GM19452 (cell line): ENCODE measurements around the gene CYTH2.
"Not testable (repeated sequence)": the region's sequence is repeated elsewhere in the genome, so short reads cannot be mapped to it uniquely, and the experiment has no call there.

Experiments used
- ATAC-seq: cut with Tn5 transposase; IDR thresholded peaks from one replicate; pipeline ENCODE4 v1.9.1; 2021; ENCODE audit not compliant: unreplicated experiment

Gene CYTH2

DNA sequence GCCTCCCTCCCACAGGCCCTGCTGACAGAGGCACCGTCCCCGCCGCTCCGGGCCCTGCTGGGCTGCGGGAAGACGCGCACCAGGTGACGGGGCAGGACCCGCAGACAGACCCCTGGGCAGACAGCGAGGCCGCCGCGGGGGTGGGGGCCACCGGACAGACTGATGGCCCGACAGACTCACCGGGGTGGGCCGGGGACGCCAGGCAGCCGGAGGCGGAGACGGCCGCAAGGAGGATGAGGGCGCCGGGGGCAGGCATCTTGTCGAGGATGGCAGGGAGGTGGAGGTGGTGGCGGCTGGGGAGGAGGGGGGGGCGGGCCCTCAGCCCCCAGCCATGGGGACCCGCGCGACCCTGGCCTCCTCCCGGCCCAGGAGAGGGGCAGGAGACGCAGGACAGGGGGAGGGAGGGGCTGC, 42.2 kb downstream of the CYTH2 start:
- ATAC-seq: no peak

DNA sequence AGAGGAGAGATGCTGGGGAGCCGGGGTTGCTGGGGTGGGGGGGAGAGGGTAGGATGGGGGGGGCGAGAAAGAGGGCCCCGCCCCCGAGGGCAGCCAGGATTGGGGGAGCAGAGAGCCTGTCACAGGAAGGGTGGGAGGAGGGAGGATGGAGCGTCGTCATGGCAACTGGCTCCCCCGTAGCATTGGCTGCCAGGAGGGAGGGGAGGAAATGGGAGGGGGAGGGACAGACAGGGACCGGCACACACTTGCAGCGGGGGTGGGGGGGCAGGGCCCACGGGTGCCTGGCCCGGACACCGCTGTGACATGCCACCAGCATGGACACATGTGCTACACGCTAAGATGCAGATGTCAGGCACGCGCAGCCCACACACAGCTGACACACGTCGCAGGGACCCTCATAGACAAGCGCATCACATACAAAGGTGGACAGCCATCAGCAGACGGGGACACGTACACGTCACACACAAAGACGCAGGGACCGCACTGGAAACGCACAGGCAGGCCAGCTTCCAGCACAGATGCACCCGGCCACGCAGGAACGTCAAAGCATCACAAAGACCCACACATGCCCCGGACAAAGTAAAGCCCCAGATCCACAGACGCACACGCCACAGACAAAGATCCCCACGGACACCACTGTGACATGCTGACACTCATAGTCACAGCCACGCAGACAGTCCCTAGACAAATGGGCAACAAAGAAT, 42.8 kb downstream of the CYTH2 start, which contains the start of gene LMTK3:
TSS of gene LMTK3 (minus strand) at position 36 of the 704 bp plus-strand sequence. CDS start 259 bp downstream, outside the sequence.
- ATAC-seq: no peak

DNA sequence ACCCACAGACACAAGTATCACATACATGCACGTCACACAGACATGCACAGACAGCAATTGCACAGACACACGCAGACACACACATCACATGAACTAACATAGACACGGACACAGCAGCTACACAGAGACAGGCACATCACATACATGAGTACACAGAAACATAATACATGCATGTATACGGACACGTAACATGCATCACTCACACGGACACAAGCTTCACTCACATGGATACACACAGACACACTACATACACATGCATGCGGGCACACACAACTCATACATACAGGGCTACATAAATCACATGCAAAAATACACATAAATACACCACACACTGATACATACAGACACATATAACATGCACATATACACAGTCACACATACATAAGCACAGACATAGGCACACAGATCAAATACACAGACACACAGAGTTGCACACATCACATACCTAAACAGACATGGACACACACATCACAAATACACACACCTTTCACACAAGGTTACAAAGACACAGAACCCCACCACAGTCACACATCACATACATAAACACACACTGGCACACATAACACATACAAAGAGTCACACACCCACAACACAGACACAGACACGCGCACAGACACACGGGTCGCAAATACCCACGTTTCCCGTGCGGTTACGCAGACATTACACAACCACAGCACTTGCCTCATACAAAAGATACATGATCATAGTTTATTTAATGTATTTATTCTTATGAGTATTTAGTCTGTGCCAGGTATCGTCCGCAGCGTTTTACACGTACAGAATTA, 43.5 kb downstream of the CYTH2 start:
- ATAC-seq: no peak

DNA sequence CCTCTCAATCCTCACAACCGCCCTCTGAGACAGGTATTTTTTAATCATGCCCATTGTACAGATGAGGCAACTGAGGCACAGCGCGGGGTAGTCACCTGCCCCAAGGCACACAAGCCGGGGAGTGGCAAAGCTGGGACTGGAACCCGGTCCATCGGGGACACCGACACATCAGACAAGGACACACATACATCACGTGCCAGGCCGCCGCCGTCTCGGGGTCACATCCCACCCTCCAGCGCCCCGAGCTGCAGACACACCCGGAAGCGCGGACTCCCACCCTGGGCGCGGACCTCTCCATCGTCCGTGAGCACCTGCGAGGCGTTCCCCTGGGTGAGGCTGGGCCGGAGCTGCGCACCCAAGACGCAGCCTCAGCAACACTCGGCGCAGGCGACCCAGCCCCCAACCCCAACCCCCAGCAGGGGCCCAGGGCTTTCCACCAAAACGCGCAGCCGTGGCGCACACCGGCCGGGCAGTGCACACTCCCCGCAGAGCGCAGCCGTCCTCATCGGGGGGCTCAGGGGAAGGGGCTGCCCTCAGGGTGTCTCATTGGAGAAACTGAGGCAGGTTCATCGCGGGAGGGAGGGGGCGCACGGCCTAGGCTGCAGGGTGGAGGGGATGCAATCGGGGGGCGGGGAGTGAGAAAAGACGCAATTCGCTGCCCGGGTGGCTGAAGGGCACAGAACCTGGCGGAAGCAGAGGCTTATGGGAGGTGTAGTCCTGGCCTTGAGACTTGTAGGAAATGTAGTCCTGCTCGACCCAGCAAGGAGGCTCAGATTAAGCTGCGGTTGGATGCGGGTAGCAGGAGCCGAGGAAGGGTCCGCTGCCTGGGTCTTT, 44.3 kb downstream of the CYTH2 start:
- no peak for ATAC-seq

DNA sequence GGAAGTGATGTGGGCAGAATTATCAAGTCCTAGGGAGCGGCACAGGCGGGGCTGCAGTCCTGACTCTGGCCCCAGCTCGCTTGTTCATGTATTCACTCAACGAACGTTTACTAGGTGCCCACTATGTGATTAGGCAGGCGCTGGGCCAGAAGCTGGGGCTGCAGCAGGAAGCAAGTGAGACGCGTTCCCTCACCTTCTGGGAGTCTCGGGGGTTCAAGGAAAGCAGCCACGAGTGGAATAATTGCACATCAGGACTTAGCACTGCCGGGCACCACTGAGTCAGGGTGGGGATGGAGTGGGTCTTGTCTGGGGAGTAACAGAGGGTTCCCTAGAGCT, 44.9 kb downstream of the CYTH2 start:
- no peak for ATAC-seq

DNA sequence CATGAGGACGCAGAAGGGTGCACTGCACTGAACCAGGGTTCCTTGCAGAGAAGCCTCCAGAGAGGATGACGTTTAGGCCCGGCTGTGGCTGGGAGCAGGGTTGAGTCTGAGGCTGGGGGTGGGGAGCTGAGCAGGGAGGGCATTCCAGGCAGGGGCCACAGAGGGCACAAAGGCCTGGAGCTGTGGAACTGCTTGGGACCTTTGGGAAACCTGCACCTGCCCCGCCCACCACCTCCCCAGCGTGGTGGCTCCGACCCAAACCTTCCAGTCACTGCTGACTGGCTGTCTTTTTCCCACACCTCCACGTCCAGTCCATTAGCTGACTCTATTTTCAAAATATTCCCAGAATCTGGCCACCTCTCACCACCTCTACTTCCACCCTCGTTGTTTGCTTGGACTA, 47.4 kb downstream of the CYTH2 start:
- no peak for ATAC-seq

DNA sequence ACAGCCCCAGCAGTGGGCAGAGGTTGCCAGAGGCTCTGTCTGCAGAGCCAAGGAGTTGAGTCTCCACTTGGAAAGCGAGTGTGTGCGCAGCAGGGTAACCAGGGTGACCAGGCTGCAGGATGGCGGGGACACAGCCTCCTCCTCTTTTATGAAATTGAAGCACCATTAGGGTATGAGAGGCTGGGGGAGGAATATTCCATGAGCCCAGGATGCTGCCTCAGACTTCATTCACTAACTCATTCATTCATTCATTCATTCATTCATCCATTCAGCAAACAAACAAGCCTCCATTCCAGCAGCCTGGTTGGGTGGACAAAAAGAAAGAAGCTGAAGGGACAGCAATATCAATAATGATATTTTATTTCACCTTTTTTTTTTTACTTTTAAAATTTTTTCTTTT, 49.0 kb downstream of the CYTH2 start:
- ATAC-seq: no peak

DNA sequence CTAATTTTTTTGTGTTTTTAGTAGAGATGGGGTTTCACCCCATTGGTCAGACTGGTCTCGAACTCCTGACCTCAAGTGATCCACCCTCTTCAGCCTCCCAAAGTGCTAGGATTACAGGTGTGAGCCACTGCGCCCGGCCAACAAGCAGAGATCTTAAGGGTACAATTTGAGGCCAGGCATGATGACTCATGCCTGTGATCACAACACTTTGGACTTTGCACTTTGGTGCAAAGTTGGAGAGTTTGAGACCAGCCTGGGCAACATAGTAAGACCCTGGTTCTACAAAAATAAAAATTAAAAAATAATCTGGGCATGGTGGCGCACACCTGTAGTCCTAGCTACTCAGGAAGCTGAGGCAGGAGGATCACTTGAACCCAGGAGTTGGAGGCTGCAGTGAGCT, 50.3 kb downstream of the CYTH2 start:
- not testable (repeated sequence) for ATAC-seq

DNA sequence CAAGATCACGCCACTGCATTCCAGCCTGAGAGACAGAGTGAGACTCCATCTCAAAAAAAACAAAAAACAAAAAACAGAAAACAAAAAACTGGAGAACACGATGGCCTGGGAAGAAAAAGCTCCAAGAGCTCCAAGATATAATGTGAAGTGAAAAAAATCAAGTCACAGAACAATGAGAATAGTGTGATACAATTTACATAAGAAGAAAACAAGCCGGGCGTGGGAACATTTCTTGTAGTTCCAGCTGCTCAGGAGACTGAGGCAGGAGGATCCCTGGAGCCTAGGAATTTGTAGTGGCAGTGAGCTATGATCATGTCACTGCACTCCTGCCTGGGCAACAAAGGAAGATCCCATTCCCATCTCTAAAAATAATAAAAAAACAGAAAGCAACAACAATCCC, 51.0 kb downstream of the CYTH2 start:
- ATAC-seq: no peak

DNA sequence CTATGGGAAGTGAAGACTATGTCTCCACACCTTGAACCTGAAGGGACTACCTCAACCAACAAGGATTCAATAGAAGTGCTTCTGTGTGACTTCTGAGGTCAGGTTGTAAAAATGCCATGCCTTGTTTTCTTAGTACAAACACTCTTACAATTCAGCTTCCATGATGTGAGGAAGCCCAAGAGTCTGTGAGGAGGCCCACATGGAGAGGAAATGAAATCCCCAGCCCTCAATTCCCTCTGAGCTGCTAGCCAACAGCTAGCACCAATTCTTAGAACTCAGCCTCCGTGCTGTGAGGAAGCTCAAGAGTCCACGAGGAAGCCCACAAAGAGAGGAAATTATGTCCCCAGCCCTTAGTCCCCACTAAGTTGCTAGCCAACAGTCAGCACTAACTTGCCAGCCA, 55.1 kb downstream of the CYTH2 start:
- ATAC-seq: no peak

DNA sequence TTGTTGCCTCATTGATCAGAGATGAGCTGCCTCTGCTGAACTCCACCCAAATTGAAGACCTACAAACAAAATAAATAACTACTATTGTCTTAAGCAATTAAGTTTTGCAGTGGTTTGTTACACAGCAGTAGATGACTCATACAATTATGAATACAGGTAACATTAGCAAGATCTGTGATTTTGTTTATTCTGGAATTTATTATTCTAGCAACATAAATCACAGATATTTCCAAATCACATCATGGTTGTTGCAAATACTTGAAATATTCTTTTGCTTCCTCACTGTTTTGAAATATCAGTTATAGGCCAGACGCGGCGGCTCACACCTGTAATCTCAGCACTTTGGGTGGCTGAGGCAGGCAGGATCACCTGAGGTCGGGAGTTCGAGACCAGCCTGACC, 55.6 kb downstream of the CYTH2 start:
- no peak for ATAC-seq

DNA sequence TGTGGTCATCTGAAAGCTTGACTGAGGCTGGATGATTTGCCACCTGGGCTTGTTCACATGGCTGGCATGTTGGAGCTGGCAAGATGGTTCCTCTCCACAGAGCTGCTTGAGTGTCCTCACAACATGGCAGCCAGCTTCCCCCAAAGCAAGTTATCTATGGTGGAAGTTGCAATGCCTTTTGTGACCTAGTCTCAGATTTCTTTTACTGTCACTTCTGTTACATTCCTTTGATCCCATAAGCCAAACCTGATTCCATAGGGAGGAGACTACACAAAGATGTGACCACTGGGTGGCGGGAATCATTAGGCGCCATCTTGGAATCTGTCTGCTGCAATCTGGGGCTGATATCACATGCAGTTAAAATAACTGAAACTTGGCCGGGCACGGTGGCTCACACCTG, 60.0 kb downstream of the CYTH2 start:
- ATAC-seq: no peak

DNA sequence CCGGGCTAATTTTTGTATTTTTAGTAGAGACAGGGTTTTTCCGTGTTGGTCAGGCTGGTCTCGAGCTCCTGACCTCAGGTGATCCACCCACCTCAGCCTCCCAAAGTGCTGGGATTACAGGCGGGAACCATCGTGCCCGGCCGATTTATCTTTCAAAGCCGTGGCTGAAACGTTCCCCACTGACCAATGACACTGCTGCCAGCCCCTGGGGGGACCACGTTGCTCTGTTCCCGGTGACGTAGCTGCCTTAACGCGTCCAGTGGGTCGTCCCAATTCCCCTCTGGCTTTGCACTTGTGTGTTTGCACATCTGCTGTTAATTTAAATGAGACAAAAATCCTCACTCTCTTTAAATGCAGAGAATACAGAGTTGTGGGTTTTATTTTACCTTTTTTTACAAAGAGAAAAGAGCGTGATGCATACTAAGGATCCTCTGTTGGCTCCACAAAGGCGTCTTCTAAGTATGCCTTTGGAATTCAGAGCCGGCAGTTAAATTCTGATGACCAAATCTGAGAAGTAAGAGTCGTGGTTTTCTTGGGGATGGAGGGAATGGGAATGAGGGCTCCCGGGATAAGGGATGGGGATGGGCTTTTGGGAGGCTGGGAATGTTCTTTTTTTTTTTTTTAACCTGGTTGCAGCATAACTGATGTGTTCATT, 61.0 kb downstream of the CYTH2 start:
- ATAC-seq: no peak

DNA sequence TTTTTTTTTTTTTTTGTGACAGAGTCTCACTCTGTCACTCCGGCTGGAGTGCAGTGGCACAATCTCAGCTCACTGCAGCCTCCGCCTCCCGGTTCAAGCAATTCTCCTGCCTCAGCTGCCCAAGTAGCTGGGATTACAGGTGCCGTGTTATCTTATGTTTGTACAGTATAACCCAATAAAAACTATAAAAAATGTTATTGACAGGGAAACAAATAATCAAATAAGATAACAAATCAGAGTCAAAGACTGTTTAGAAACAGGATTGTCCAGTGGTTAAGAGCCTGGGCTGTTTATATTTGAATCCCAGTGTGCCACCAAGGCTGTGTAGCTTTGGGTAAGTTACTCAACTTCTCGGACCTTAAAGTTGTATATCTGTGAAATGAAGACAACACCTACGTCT, 61.6 kb downstream of the CYTH2 start:
- ATAC-seq: no peak
